Measurements from ENCODE around the gene NOL6.

GRCh38 chr9:33472171-33472880 is 1.4 kb downstream of the NOL6 start:
- TF ChIP-seq, protein P1, sequence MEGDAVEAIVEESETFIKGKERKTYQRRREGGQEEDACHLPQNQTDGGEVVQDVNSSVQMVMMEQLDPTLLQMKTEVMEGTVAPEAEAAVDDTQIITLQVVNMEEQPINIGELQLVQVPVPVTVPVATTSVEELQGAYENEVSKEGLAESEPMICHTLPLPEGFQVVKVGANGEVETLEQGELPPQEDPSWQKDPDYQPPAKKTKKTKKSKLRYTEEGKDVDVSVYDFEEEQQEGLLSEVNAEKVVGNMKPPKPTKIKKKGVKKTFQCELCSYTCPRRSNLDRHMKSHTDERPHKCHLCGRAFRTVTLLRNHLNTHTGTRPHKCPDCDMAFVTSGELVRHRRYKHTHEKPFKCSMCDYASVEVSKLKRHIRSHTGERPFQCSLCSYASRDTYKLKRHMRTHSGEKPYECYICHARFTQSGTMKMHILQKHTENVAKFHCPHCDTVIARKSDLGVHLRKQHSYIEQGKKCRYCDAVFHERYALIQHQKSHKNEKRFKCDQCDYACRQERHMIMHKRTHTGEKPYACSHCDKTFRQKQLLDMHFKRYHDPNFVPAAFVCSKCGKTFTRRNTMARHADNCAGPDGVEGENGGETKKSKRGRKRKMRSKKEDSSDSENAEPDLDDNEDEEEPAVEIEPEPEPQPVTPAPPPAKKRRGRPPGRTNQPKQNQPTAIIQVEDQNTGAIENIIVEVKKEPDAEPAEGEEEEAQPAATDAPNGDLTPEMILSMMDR (IDR thresholded peaks at IDR 0.05) = no peak
- TF ChIP-seq EP300 (IDR thresholded peaks at IDR 0.05) (no peak), POLR2A (IDR thresholded peaks at IDR 0.05) (no peak)

Data from stomach (tissue), 4 donors.